NCI-H226 (cell line): ENCODE measurements around the gene TBCD.
"Not testable (repeated sequence)": the region's sequence is repeated elsewhere in the genome, so short reads cannot be mapped to it uniquely, and the experiment has no call there.

ENCODE experiments used
- DNase-seq: peaks from one replicate; pipeline ENCODE4 v3.0.0-alpha.2; 2015

The TBCD gene

GRCh38 chr17:82767041-82767754, 15.3 kb downstream of the TBCD start:
- no peak for DNase-seq

- DNase-seq: no peak
Observed at GRCh38 chr17:82769041-82769440, 17.2 kb downstream of the TBCD start.

GRCh38 chr17:82772026-82772425, 20.2 kb downstream of the TBCD start:
- DNase-seq: peak; percentile 64

- DNase-seq: not testable (repeated sequence)
Observed at GRCh38 chr17:82774456-82774855, 22.6 kb downstream of the TBCD start.

GRCh38 chr17:82775001-82775823, 23.3 kb downstream of the TBCD start:
- DNase-seq: no peak

- no peak for DNase-seq
Observed at GRCh38 chr17:82776454-82776853, 24.6 kb downstream of the TBCD start.

GRCh38 chr17:82777778-82778375, 26.0 kb downstream of the TBCD start:
- not testable (repeated sequence) for DNase-seq

- no peak for DNase-seq
Observed at GRCh38 chr17:82779541-82779940, 27.7 kb downstream of the TBCD start.

- no peak for DNase-seq
Observed at GRCh38 chr17:82780195-82780594, 28.3 kb downstream of the TBCD start.

- DNase-seq: no peak
Observed at GRCh38 chr17:82780971-82781893, 29.4 kb downstream of the TBCD start.

- DNase-seq: peak; percentile 22
Observed at GRCh38 chr17:82781894-82782274, 30.0 kb downstream of the TBCD start.

- no peak for DNase-seq
Observed at GRCh38 chr17:82782657-82783207, 30.9 kb downstream of the TBCD start.

- DNase-seq: no peak
Observed at GRCh38 chr17:82783498-82783897, 31.6 kb downstream of the TBCD start.

- DNase-seq: not testable (repeated sequence)
Observed at GRCh38 chr17:82785581-82785980, 33.7 kb downstream of the TBCD start.

- no peak for DNase-seq
Observed at GRCh38 chr17:82786427-82786826, 34.6 kb downstream of the TBCD start.

GRCh38 chr17:82787081-82787848, 35.4 kb downstream of the TBCD start:
- no peak for DNase-seq

GRCh38 chr17:82788206-82789001, 36.5 kb downstream of the TBCD start:
- DNase-seq: no peak

GRCh38 chr17:82789051-82789592, 37.3 kb downstream of the TBCD start:
- no peak for DNase-seq

- no peak for DNase-seq
Observed at GRCh38 chr17:82789806-82790205, 37.9 kb downstream of the TBCD start.

- no peak for DNase-seq
Observed at GRCh38 chr17:82790391-82790790, 38.5 kb downstream of the TBCD start.
